Right lung (tissue), 5 donors: ENCODE data around the gene RNF123. TPM values are rescaled to one million over a fixed set of nuclear protein-coding genes. Genes with fewer than 3 reads are reported as not detected.
A peak's percentile ranks its signal among the peaks of the same experiment; 100 is the strongest.
"Not testable (repeated sequence)": the region's sequence is repeated elsewhere in the genome, so short reads cannot be mapped to it uniquely, and the experiment has no call there.

Source experiments
- DNase-seq, 2 donors: peaks; one replicate each; pipeline ENCODE4 v3.0.0-alpha.2; 2013
- polyA plus RNA-seq, 5 donors: library from polyadenylated mRNA; unstranded; fragments of 120-200 nt; gene quantifications; one replicate each; pipeline versions ENCODE4 v1.2.1 to v1.2.3, GENCODE V29; 2013; ENCODE audit warnings: inconsistent platforms in 1 of 5, low replicate concordance in 1 of 5; ENCODE audit not compliant: insufficient read length in 5 of 5, insufficient read depth in 1 of 5

RNF123 gene
- polyA plus RNA-seq, 5 donors = 25.9 to 33.5 (median 27.4) TPM

DNA sequence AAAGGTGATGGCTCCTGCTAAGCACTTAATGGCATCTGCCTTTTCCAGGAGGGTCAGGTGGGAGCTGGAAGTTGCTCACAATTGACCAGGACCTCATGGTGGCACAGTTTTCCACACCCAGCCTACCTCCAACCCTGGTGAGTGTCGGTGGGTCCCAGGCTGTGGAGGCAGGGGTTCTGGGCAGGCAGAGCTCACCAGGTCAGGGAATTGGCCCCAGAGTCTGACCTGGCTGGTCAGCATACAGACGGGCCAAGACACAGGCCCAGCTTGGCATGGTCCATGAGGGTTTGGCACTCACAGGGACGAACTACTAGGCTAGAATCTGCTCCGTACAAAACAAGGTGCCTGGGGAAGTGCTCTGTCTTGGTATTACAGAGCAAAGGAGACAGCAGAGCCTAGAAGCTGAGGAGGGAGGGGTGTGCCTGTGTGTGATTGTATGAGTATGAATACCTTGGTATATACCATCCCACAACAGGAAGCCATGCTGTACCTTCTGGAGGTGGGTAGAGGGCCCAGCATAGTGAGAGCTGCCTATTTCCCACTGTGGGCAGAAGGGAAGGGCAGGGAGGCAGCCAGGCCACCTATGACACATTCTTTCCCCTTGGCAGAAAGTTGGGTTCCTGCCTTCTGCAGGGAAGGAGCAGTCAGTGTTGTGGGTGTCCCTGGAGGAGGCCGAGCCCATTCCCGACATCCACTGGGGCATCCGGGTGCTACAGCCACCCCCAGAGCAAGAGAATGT is 8.7 kb upstream of the RNF123 start:
- no peak for DNase-seq

DNA sequence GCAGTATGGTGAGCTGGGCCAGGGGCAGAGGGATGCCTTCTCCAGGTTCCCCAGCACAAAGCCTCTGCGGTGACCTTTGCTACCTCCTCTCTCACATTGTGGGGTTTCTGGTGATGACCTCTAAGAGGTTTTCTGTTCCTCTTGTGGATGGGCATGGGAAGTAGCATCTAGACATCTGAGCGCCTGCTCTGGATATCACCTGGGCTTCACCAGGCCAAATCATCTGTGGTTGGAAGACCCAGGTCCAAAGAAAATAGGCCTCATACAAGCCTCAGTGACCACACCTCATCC is 8.2 kb upstream of the RNF123 start:
- no peak for DNase-seq

DNA sequence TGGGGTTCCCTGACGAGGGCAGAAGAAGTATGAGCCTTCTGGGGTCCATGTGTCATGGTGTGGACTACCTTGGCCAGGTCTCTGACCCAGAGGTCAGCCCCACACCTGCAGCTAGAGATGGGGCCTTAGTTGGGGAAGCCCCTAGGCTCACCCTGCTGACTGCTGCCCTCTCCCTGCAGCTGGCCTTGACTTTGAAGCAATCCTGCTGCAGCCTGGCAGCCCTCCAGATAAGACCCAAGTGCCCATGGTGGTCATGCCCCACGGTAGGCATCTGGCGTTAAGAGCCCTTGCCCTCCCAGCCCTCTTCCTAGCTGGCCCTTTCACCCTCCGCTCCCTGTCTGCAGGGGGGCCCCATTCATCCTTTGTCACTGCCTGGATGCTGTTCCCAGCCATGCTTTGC is 7.8 kb upstream of the RNF123 start:
- no peak for DNase-seq

DNA sequence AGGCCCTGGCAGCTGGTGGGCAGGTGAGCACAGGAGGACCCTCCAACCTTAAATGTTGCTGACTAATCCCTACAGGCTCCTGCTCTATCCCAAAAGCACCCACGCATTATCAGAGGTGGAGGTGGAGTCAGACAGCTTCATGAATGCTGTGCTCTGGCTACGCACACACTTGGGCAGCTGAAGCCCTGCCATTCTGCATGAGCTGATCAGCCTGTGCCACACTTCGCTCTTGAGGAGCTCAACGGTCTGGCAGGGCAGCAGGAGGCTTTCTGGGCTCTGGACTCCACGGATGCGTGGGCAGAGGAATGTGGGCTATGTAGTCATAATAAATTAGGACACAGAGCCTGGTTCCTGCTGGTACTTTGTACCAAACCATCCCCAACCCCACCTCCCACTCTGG is 6.2 kb upstream of the RNF123 start:
- DNase-seq = no peak

DNA sequence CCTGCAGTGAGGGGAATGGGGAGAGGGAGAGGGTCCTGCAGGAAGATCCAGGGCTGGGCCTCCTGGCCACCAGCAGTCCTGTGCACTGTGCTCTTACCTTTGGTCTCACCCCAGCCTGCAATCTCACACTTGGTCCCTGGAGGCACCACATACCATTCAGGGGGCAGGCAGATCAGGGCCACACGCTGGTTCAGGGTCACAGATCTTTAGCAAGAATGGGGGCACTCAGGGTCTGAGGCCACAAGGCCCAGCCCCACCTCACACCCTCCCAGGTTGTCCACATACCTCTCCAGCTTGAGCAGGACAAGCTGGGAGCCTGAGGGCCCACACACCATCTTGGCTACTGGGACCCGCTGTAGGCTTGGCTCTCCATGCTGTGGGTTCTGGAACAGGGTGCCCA is 4.9 kb upstream of the RNF123 start:
- DNase-seq = not testable (repeated sequence)

DNA sequence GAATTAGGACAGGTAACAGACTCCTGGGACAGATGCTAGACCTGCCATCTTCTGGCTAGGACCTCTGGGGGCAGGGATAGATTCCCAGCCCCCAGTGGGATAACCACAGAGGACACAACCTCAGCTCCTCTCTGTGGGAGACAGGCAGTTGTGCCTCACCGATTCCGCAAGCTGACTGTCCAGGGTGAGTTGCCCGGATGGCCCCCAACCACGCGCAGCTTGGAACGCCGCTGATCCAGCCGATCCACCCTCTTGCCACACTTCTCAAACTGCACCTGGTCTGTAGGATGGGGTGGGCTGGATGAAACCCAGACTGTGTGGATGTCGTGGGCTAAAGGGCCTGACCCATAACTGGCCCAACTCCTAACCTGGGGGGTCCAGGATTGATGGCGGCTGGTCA is 4.3 kb upstream of the RNF123 start:
- not testable (repeated sequence) for DNase-seq

DNA sequence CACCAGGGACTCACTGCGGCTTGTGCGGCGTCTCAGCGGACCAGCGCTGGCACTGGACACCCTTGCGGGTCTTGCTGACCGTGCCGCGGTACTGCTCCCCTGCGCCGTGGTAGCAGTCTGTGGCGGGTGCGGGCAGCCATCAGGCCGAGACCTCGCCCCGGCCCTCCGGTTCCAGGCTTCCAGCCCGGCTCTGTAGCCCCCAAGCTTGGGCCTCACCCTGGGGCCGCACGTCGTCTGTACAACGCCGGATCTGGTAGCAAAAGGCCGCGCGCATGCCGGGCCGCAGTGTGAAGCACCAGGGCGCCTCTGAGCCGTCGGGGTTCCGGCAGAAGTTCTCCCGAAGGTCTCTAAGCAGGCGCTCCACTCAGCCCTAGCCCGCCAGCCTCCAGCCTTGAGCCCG is 3.5 kb upstream of the RNF123 start:
- DNase-seq = not testable (repeated sequence)

DNA sequence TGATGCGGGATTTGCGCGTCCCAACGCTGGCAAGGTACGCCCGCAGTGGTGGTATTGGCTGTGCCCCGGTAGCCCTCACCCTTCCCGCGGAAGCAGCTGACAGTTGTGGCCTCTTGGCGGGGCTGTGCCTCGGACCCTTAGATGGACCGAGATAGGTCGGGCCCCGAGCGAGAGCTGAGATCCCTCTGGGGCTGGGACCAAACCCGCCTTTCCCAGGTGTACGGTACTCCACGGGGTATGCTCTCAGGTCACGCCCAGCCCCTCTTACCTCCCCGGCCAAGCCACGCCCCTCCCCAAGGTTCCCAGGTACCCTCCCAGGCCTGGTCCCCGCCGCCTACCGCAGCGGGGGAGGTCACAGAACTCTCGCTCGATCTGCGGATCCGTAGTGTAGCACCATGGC is 3.0 kb upstream of the RNF123 start:
- peak in 1 of 2 donors; percentile 37 for DNase-seq

DNA sequence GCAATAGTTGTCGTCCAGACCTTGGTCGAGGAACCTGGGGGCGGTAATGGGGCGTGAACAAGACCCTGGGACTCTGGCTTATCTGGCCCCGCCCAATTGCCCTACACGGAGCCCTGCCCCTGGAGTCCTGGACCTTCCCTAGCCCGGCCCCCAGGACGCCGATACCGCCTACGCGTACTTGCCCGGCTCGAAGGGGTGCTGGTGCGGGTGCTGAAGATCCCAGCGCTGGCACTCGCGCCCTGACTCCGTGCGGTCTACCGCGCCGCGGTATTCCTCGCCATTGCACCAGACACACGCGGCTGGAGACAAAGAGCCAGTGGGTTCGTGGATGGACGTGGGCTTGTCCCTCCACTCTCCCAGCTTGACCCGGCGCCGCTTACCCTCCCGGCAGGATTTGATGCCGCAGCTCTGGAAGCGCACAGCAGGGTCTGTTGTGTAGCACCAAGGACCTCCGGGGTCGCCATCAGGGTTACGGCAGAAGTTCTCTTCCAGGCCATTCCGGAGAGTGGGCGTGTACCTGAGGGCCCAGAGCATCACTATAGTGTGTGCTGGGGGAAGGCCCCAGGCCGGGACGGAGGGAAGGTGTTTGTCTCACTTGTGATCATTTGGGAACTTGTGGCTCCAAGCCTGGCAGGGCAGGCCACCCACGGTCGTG is 2.5 kb upstream of the RNF123 start:
- peak; percentile 25 to 42 for DNase-seq

DNA sequence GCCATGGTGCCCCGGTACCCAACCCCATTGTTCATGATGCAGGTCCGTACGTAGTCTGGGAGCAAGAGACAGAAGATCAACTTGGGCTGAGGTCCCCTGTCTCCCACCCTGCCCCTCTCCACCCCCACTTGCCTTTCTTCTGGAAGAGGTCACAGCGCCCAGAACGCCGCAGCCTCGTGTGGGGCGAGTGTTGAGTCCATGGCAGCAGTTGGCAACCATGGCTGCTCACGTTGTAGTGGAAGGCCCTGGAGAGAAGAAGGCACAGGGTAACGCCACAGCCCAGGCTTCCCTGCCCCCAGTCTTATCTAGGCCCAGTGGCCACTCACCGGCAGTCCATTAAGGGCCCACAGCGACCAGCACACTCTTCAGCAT is 1.9 kb upstream of the RNF123 start:
- DNase-seq = not testable (repeated sequence)

DNA sequence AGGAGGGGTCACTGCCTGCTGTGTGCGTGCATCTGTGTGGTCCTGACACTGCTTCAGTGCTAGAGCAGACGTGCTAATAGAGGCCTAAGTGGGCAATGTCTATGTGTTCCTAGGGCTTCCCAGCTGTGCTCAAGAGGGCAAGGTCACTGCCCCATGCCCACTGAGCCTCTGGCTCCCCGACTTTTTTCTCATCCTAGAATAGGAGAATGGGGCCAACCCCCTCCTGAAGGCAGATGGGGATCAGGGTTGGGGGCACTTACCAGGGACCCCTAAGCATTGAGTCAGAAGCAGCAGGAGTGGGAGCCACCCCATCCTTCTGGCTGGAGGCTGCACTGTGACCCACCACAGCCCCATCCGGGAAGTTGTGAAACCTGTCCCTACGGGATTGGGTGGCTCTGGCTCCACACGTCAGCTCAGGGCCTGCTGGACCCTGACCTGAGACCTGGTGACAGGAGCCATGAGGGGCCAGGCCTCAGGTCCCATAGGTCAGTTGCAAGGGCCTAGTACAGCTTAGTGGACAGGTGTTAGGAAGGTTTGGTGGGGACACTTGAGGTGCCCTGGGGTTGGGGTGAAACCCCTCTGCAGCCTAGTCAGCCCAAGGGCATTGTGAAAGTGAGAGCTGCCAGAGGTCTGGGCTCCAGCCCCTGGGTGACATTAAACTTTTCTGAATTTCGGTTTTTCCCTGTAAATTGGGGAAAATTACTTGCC is 865 bp upstream of the RNF123 start:
- DNase-seq = not testable (repeated sequence)

DNA sequence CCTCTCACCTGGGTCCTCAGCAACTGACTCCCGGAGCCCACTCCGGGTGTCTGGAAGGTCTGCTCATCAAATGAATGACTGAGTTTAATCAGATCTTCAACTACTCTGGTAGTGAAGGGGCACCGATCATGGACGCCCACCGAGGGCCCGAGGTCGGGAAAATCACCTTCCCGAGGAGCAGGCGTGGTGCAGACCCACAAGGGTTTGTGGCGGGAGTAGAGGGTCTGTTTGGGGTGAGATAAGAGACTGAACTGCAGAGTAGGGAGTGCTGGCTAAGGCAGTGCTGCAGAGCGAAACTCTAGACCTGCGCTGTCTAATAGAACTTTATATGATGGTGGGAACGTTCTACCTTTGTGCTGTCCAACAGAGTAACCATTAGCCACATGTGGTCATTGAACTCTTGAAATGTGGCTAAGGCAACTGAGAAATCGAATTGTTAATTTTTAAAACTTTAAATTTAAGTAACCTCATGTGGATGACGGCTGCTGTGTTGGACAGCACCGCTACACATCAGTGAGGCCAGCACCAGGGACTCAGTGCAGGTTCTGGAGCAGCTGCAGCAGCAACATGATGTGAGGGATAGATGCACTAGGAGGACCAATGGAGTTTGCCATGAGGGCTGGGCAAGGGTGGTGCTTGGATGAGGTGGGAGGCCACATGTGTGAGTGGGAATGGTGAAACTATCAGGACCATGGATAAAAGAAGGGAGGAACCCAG is 709 bp downstream of the RNF123 start:
- not testable (repeated sequence) for DNase-seq

DNA sequence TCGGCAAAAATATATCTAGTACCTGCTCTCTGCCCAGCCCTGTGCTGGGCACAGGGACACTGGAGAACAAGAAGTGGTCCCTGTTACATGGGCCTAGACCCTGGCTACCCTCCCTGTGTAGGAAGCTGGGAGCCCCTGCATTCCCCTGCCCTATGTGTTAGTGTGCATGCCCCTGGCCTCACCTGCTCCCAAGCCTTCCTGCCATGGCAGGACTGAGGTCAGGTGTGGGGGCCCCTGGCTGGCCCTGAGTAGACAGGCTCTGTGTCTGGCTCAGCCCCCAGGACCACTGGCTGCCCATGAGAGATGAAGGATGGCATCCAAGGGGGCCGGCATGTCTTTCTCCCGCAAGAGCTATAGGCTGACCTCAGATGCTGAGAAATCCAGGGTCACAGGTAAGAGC is 1.5 kb downstream of the RNF123 start:
- not testable (repeated sequence) for DNase-seq

DNA sequence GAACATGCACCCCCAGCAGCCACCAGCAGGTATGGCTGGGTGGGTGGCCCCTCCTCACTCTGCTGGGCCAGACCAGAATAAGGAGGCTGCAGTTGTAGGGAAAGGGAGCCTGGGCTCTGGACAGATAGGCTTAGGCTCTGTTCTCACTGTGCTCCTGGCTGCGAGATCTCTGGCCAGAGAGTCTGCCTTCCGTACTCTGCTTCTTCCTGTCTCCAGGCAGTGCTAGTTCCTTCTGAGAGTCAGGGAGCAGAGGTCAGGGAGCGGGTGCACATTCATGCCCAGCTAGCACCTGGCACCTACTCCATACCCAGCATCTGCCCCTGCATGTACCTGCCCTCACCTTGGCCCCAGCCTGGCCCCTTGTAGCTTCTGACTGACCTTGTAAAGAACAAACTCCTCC is 2.1 kb downstream of the RNF123 start:
- not testable (repeated sequence) for DNase-seq

DNA sequence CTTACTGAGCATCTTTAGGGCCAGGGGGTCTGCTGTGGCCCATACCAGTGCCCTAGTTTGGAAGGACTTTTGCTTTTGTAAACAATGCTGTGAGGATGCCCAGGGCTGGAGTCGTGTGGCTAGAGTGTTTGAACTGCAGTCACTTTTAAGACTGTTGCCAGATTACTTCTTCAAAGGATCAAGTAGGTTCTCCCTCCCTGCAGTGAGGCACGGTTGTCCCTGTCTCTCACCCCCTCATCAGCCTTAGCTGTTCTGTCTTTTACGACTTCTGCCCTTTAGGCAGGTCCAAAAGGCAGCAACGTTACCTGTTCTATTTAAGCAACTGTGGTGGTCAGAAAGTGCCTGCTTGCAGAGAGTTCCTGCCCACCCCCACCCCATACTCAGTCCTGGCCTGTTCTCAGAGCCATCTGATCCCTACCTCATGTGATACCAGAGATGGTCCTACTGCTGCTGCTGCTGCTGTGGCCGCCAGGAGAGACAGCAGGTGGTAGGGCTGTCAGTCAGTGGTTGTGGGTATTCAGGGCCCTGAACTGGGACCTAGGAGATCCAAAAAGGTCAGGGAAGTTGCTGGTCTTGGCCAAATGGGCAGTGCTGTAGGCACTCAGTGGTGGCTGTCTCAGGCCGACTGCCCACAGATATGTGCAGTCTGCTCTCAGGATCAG is 5.2 kb downstream of the RNF123 start:
- not testable (repeated sequence) for DNase-seq

DNA sequence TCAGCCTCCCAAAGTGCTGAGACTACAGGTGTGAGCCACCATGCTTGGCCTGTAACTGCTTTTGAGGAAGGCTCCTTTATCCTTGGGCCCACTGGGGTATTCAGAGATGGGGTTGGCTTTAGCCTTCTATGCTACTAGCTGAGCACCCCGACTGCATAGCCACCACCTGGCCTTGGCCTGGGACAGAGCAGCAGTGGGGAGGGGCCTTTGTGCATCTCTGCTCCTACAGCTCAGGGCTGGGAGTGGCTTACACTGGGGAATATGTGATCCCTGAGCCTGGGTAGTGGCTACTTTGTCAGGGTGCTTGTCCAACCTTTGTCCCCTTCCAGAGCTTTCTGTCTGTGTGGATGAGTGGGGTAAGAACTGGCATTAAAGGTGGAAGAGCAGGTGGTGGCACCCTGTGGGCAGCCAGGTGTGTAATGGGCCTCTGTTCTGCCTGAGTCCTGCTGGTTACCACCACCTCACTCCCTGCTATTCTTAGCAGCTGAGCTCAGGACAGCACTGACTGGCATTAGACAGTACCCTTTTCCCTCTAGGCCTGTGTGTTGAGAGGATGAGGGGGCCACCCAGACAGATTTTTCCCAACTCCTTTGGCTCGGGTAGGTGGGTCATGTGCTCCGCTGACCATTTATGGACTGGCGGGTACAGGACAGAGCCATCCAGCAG is 6.1 kb downstream of the RNF123 start:
- DNase-seq = not testable (repeated sequence)

DNA sequence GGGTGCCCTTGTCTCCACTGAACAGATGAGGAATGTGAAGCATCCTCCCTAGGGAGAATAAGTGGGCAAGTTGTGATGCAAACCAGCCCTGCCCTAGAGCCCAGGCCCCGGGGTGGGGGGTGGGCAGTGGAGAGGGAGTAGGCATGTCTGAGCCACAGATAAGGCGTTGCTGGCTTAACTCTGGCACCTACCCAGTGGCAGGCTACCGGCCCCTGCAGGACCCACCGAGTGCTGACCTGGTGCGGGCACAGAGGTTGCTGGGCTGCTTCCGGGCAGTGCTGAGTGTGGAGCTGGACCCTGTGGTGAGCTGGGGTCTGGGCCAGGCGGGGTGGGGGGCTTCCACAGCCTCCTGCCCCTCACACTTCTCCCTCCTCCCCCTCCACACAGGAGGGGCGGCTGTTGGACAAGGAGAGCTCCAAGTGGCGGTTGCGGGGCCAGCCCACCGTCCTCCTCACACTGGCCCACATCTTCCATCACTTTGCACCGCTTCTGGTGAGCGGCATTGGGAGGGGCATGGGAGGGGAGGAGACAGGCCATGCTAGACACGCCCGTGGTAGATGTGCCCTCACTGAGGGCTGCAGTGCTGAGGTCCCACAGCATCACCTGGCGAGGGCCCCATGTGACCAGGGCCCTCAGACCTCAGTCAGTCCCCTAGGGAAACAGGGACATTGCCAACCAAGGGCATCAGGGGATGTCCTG is 10.1 kb downstream of the RNF123 start:
- no peak for DNase-seq

DNA sequence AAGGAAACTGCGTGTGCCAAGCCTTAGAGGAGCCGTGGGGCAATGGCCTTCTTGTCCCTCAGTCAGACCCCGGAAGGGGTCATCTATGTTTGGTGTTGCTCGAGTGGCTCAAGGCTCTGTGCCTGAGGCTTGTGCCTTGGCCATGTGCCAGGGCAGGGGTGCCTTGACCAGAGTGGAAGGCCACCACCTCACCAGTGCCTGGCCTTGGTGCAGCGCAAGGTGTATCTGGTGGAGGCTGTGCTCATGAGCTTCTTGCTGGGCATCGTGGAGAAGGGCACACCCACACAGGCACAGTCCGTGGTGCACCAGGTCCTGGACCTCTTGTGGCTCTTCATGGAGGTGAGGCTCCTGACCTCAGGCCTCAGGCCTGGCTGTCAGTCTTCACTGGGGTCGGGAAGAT is 10.7 kb downstream of the RNF123 start:
- no peak for DNase-seq

DNA sequence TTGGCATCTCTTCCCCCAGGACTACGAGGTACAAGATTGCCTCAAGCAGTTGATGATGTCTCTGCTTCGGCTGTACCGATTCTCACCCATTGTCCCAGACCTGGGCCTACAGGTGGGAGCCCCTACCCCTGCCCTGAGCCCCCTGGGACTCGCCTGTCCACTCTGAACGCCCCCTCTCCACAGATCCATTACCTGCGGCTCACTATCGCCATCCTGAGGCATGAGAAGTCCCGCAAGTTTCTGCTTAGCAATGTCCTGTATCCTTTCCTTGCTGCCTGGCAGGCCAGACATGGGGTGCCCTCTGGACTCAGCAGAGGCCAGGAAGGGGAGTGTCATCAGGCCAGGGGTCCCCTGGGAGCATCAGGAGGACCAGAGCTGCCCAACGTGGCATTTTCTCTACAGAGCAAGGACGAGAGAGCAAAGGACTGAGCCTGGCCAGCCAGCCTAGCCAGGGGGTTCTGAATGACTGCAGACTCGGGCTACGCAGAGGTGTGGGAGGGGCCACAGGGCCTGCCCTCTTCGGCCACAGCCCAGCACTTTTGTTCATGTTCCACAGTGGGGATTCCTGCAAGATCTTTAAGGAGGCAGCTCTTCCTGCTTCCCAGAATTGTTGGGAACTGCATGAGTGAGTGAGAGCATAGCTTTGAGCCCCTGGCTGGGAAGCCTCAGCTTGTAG is 11.2 kb downstream of the RNF123 start:
- no peak for DNase-seq
